GM18511 (cell line): ENCODE results near the gene UFD1.

Source experiments
- ATAC-seq: cut with Tn5 transposase; IDR thresholded peaks from one replicate; pipeline ENCODE4 v1.9.1; 2021; ENCODE audit warnings: mild to moderate bottlenecking, moderate library complexity; ENCODE audit not compliant: unreplicated experiment

The UFD1 gene

DNA sequence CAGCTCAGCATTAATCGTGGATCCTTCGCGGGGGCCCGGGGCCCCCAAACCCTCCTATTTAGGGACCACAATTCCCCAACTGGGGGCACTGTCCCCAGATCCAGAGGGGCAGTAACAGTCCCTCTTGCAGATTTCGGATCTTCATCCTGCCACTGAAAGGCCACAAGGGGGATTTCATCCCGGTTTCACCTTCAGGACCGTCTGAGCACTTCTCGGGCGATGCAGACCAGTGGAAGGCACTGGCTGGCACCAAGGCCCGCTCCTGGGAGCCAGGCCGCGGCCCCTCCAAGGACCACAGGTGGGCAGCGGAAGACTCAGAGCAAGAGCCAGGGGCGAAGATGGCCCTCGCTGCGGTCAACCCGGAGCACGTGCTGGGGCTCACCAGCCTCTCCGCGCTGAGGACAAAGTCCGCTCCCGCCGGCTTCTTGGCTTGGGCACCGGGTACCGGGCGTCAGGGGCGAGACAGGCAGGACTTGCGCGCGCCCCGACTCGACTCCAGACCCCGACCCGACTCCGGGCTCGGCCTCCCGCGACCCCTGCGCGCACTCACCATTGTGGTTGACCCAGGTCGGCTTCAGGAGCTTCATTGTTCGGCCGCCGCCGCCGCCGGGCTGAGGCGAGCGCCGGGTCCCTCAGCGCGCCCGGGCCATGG lies 48.0 kb downstream of the UFD1 start:
- peak; percentile 1 for ATAC-seq

GRCh38 chr22:19429950-19430889 lies 48.8 kb downstream of the UFD1 start:
- ATAC-seq, result no peak

DNA sequence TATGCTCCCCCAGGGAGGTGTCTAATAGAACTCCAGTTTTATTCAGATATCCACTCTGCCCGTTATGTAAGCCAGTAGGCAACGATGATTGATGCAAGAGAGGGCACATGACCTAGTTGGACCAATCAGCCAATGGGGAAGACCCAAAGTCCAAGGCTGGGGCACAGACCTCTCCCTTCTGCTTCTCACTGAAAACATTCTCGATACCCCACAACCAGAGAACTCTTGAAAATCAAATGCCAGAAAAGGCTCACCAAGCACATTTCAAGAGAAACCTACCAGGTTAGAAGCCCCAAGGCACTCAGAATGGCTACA lies 54.9 kb downstream of the UFD1 start:
- no peak for ATAC-seq

GRCh38 chr22:19422440-19423301 lies 56.3 kb downstream of the UFD1 start:
- no peak for ATAC-seq

DNA sequence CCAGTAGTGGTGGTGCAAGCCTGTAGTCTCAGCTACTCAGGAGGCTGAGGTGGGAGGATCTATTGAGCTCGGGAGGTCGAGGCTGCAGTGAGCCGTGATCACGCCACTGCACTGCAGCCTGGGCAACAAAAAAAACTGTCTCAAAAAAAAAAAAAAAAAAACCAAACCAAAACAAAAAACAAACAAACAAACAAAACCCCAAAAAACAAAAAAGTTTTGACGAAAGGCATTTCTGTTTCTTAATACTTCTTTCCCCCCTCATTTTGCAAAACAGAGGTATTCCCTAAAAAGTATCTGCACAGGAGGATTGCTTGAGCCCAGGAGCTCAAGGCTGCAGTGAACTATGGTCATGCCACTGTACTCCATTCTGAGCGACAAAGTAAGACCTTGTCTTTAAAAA lies 58.7 kb downstream of the UFD1 start:
- ATAC-seq, result no peak

- ATAC-seq, result peak; percentile 57
These were observed 59.4 kb downstream of the UFD1 start for GRCh38 chr22:19419464-19420178.

DNA sequence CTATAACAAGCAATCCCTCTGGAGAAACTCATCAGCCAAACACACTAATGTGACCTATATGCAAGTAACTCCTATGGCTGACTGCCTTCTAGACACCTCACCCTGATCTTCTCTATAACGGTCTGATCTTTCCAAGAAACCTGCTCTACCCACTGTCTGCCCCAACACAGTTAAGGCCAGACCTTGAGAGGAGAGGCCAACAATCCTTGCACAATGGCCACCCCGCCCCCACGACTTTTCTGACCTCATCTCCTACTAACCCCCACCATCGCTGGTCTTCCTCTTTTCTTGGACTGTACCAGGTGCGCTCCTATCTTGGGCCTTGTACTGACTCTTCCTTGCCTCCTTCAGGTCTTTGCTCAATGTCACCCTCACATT lies 59.9 kb downstream of the UFD1 start:
- no peak for ATAC-seq

GRCh38 chr22:19412923-19413322 lies 66.1 kb downstream of the UFD1 start:
- ATAC-seq, result no peak

- no peak for ATAC-seq
These were observed 66.5 kb downstream of the UFD1 start for GRCh38 chr22:19412478-19412877.

DNA sequence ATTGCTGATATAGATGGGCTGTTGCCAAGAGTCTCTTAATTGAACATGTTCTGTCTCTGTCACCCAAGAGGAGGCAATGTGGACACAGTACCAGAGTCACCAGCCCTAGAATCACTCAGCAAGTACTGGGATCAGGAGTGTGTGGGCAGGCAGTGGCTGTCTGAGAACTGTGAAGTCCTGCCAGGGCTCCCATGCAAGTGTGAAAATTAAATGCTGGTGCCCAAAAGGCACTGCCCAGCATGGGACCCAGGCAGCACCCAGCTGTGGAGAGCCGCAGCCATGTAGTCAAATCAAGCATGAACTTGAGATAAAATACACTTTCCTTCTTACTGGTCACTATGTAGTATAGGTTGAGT lies 67.3 kb downstream of the UFD1 start:
- no peak for ATAC-seq

DNA sequence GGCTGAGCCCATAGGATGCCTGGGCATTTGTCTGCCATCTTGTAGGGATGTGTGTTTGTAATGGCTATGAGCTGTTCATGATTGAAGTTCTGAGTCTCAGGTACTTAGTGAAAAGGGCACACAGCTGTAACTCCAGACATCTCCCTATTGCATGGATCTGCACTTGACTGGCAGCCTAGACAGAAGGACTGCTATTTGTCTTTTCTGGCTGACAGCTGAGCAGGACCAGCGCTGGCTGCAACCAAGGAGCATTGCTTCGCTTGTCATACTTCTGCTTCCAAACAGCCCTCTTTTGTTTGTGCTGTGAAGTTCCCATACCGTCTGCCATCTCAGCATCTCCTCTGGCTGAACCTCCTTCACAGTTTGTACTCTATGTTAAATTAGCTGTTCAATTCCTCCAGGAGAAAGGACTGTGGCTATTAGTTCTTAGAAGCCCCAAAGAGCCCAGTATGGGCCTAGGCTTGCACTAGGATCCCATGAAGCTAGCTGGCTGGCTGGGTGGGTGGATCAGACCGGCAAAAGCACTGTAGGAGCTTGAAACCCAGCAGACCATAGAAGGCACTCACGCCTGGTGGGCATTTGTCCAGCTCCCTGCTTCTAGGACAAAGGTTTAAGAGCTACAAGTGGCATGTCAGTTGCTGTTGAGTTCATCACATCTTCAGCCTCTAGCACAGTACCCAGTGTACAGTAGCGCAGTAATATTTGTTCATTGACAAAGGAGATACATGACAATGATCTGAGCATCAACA lies 67.9 kb downstream of the UFD1 start:
- ATAC-seq, result no peak

DNA sequence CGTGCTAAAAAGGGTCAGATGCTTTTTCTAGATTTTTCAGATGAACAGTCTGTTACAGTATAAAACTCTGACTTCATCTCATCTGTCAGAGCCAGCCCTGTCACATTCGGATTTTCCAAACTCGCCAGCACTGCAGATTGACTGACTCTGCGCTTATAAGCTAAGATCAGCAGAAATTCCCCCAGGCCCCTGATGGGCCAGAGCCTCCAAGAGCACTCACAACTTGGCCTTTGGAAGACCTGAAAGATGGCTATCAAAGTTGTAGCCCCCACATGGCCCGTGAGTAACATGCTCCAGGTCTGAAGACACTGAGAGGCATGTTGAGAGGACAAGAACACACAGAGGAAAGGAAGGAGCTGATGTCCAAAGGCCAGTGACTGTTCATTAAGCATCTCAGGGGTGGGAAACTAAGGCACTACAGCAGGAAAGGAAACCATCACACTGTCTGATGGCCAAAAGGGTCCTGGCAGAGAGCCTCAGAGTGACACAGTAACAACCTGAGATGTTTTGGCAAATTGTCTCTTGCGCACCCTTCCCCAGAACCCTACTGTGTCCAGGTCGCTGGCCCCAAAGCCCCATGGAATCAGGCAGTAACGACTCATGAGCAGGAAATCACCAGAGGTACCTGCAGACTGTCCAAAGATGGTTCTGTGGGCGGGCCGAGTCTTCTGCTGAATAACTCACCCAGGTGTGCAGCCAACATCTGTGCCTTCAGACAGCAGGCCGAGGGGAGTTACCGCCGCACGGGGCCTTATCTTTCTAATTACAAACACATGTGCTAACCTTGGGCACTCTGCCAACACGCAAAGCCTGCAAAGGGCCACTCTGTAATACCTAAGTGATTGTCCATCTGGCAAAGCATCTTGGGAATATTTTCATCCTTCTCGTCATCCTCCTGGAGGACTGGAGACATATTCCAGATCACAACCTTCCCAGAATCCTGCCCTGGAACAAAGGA lies 71.1 kb downstream of the UFD1 start:
- no peak for ATAC-seq

DNA sequence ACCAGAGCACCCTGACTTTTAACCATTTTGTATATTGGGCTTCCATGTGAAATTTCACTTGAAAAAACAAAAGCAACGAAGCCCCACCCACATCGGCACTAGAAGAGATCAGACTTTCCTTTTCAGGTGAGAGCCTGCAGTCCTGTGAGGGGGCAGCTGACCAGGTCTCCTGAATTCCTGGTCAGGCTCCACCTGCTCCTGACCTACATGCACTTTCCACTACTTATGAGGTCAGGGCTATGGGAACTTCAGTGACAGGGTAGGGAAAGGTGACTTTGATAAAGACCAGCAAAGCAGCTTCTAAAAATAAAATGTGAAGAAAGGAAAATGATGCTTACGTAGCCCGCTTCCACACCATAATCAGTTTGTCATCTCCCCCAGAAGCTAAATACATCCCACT lies 72.1 kb downstream of the UFD1 start:
- ATAC-seq, result no peak

DNA sequence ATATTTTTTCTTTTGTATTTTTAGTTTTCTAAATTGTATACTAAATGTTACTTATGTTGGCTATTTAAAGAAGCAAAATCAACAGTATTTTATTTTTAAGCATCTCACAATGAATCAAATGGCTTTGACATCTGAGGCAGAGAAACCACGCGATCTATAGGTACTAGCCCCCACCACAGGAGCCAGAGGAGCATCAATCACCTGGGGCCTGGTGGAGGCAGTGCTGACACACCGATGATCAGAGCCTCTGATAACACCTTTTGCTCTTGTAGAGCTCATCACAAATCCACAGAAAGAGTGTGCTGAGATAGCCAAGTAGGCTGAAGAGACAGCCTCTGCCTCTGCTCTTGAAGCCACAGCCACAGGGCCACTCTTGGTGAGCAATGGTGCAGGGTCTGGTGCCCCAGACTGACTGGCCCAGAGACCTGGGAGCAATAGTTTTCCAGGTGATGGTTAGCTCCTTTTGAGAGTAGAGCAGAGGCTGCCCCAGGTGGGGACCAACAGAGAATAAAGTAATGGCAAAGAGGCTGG lies 72.6 kb downstream of the UFD1 start:
- no peak for ATAC-seq

- no peak for ATAC-seq
These were observed 73.3 kb downstream of the UFD1 start for GRCh38 chr22:19405652-19406051.

- no peak for ATAC-seq
These were observed 73.9 kb downstream of the UFD1 start for GRCh38 chr22:19405133-19405532.

- no peak for ATAC-seq
These were observed 74.3 kb downstream of the UFD1 start for GRCh38 chr22:19404676-19405075.

GRCh38 chr22:19402642-19403191 lies 76.3 kb downstream of the UFD1 start:
- no peak for ATAC-seq

DNA sequence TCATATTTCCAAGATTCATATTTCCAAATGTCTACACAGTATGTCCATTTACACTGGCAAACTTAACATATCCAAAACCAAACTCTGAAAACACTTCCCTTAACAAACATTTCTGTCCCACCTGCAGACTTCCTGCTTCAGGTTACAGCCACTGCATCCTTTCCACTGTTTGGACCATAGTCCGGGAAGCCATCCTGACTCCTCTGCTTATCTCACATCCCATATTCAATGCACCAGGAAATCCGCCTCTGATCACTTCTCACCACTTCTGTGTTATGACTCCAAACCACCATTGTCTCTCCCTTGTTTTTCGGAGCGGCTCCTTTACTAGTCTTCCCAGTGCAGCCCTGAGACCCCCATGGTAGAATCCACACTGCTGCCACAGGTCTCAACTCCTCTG lies 77.5 kb downstream of the UFD1 start:
- ATAC-seq, result no peak
